ENCODE results near the gene PFDN2. TPM values are rescaled to one million over a fixed set of nuclear protein-coding genes. Genes with fewer than 3 reads are reported as not detected.

The PFDN2 gene
- total and polyA plus RNA-seq, 9 donors, result 18.1 to 94.4 (median 48.1) TPM

GRCh38 chr1:161082996-161083747, 34.7 kb downstream of the PFDN2 start:
- no peak overlapping the region for H3K4me3 ChIP-seq
- intact Hi-C loops (cut with DNase I), result no loop called here
- WGBS, 3 donors, result 54 to 64% (median 57%) methylated on average over 8 of the region's 8 CpGs

GRCh38 chr1:161082483-161082882, 35.4 kb downstream of the PFDN2 start:
- no peak for DNase-seq
- Histone ChIP-seq H3K9me3 (no peaks in the 10 kb centered on the region), H3K4me1 (ENCODE audit: insufficient read depth) (no peaks in the 10 kb centered on the region), H3K27me3 (no peaks in the 10 kb centered on the region), H3K27ac (no peak overlapping the region), H3K4me3 (no peak overlapping the region), H3K36me3 (no peaks in the 10 kb centered on the region)
- intact Hi-C loops (cut with DNase I), result no loop called here
- TF ChIP-seq POLR2A (IDR thresholded peaks at IDR 0.05) (no peak), EP300 (IDR thresholded peaks at IDR 0.05) (no peak), CTCF (IDR thresholded peaks at IDR 0.05) (no peak)
- 68 to 80% (median 72%) methylated on average over 2 of the region's 2 CpGs for WGBS, 3 donors

More at GRCh38 chr1:161082996-161083747, 34.7 kb downstream of the PFDN2 start:
- TF ChIP-seq POLR2A (IDR thresholded peaks at IDR 0.05) (no peak), EP300 (IDR thresholded peaks at IDR 0.05) (no peak), CTCF (IDR thresholded peaks at IDR 0.05) (no peak)
- no peaks in the 10 kb centered on the region for H3K36me3 ChIP-seq
- no peak overlapping the region for H3K27ac ChIP-seq
- no peaks in the 10 kb centered on the region for H3K9me3 ChIP-seq
- H3K4me1 ChIP-seq (ENCODE audit: insufficient read depth), result no peaks in the 10 kb centered on the region
- peak in 2 of 5 donors; percentile 17 to 52 for DNase-seq
- H3K27me3 ChIP-seq, result no peaks in the 10 kb centered on the region

- Histone ChIP-seq H3K27me3 (no peaks in the 10 kb centered on the region), H3K36me3 (no peaks in the 10 kb centered on the region), H3K4me3 (no peak overlapping the region), H3K27ac (no peak overlapping the region), H3K4me1 (ENCODE audit: insufficient read depth) (no peaks in the 10 kb centered on the region), H3K9me3 (no peaks in the 10 kb centered on the region)
- TF ChIP-seq POLR2A (IDR thresholded peaks at IDR 0.05) (no peak), CTCF (IDR thresholded peaks at IDR 0.05) (no peak), EP300 (IDR thresholded peaks at IDR 0.05) (no peak)
- 73 to 95% (median 76%) methylated on average over 5 of the region's 5 CpGs for WGBS, 3 donors
- no peak for DNase-seq
- intact Hi-C loops (cut with DNase I), result no loop called here
Observed at GRCh38 chr1:161081519-161081918, 36.3 kb downstream of the PFDN2 start.

GRCh38 chr1:161080441-161081405, 37.1 kb downstream of the PFDN2 start:
- no peaks in the 10 kb centered on the region for H3K36me3 ChIP-seq
- H3K4me3 ChIP-seq, result no peak overlapping the region
- 69 to 80% (median 74%) methylated on average over 5 of the region's 5 CpGs for whole genome bisulfite sequencing, 3 donors
- no peak overlapping the region for H3K27ac ChIP-seq
- H3K9me3 ChIP-seq, result no peaks in the 10 kb centered on the region
- no peak for DNase-seq
- intact Hi-C loops (cut with DNase I), result no loop called here
- H3K4me1 ChIP-seq (ENCODE audit: insufficient read depth), result no peaks in the 10 kb centered on the region
- TF ChIP-seq POLR2A (IDR thresholded peaks at IDR 0.05), result no peak
- H3K27me3 ChIP-seq, result no peaks in the 10 kb centered on the region
